HL-60/S4 treated with retinoic acid at 250 ng/mL for 4 days and 3 days (cell line): ENCODE results near the gene COL9A1.

Source experiments
- in situ Hi-C: fragments of 300-500 bp; cut with MboI; formaldehyde crosslinking; loops from 2 replicates; pipeline ENCODE4 v1.7.0; 2022; ENCODE audit warnings: low sequenced_read_pairs

COL9A1 gene

GRCh38 chr6:70180183-70180900 lies 122.5 kb downstream of the COL9A1 start:
- in situ Hi-C loops: no loop called here

DNA sequence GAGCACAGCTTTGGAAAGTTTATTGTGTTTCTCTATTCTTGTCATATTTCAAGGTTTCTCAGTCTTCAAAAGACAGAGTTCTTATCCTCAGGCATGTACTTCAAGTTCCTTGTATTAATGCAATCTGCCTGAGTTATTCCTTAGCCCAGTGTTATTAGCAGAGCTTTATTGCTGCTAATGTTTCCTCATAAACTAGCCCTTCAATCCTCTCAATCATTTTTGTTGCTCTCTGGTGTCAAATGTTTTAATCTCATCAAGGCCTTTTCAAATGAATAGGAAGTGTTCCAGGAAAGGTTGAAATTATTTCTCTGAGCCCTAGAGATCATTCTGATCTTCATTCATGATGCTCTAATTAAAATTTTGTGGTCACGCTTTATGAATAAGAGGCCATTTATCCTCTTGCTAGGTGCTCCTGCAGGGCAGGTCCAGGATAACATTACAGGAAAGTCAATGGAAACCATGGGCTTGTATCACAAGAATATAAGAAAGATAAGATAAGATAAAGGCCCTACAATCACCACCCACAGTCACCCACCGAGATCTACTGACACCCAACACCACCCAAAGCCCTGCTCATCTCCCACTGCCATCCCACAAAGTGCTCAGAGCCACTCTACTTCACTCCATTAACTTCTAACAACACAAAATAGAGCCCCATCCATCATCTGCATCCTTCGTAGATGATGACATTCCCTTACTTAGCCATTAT lies 125.9 kb downstream of the COL9A1 start:
- in situ Hi-C loops: no loop called here

- in situ Hi-C loops: no loop called here
Observed at GRCh38 chr6:70175770-70176169, 127.1 kb downstream of the COL9A1 start.

DNA sequence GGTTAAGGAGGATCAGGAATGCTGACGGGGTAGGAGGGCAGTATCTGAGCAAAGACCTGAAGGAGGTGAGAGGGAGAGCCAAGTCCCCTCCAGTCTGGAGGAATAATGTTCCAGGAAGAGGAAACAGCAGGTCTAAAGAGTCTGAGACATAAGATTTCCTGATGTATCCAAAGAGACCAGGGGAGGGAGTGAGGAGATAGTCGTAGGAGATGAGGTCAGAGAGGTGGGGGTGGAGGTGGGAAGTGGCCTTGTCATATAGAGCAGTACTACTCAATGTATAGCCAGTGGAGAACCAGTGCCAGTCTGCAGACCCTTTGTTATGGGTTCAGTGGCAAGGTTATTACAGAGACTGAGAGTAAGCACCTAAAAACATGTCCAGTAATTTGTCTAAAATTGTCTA lies 130.6 kb downstream of the COL9A1 start:
- in situ Hi-C loops: no loop called here

DNA sequence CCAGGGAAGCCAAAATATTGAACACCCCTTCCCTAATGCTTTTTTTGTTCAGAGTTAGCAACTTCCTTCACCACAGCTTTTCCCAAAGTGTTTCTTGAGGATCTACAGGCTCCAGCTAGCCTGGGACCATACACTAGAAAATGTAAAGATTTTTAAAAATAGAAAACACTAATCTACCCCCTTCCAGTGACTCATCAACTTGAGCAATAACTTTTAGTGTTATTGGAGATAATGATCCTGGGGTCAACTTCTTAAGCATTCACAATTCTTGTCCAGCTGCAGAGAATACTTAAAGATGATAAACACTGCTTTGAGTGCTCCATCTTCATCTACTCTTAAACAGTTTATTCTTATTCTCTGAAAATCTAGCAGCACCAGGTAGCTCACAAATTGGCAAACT lies 131.6 kb downstream of the COL9A1 start:
- in situ Hi-C loops: no loop called here

DNA sequence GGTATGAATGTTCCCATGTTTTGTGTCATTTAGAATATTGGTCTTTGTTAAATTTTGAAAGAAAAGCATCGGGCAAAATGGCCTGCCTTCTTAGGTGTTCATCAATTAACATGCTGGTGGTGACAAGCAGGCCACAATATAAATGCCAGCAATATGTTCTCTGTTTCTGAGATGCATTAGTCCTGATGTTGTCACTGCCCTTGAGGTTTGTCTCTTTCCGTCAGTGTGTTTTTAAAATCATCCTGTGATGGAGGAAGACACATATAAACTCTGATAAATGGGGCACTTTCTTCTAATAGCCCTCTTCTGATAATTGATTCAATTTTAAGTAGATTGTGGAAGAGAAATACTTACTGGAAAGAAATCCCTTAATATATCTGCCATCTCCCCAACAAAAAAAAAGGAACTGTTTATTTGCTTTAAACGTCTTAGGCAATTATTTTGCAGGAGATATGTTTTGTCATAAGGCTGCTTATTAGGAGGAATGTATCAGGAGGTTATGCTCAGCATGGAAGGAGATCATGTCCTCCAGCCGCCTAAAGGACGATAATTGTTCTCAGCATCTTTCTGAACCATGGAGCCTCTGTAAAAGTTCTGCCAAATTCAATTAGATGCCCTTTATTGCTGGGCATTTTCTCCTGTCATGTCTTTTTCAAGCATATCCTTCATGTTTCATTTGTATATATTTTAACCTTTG lies 134.1 kb downstream of the COL9A1 start:
- in situ Hi-C loops: no loop called here
